Esophagus muscularis mucosa (tissue), 4 donors: ENCODE data around the gene OPN4. TPM values are rescaled to one million over a fixed set of nuclear protein-coding genes. Genes with fewer than 3 reads are reported as not detected.

ENCODE experiments used
- DNase-seq: peaks from one replicate; pipeline ENCODE4 v3.0.0-alpha.2; 2017; ENCODE audit errors: extremely low spot score
- H3K27ac ChIP-seq, 4 donors: fragments of 200-600 bp; sonication (generic); replicated peaks in 1 of 4; 1 replicate in 3 of 4; 2 replicates in 1 of 4; pipeline ENCODE4 v1.5.1; 2016 to 2019; ENCODE audit warnings: mild to moderate bottlenecking in 1 of 4
- H3K27me3 ChIP-seq, 4 donors: fragments of 200-600 bp; sonication (generic); one replicate each; pipeline versions ENCODE4 v1.5.1 to v1.6.0; 2016 to 2019
- H3K36me3 ChIP-seq, 4 donors: fragments of 200-600 bp; sonication (generic); one replicate each; pipeline ENCODE4 v1.5.1; 2016 to 2019
- H3K4me1 ChIP-seq, 4 donors: fragments of 200-600 bp; sonication (generic); one replicate each; pipeline ENCODE4 v1.5.1; 2016 to 2019
- H3K4me3 ChIP-seq, 4 donors: fragments of 200-600 bp; sonication (generic); 1 replicate in 2 of 4; 2 replicates in 2 of 4; pipeline ENCODE4 v1.5.1; 2016 to 2019; ENCODE audit warnings: mild to moderate bottlenecking in 4 of 4, moderate library complexity in 1 of 4
- H3K9me3 ChIP-seq, 4 donors: fragments of 200-600 bp; sonication (generic); 1 replicate in 3 of 4; 2 replicates in 1 of 4; pipeline ENCODE4 v1.5.1; 2016 to 2019
- EP300 ChIP-seq: sonication (generic); formaldehyde crosslinking; IDR thresholded peaks from one replicate; pipeline ENCODE4 v1.6.1; 2017; ENCODE audit warnings: antibody characterized with exemption
- POLR2A ChIP-seq: fragments of 450-650 bp; IDR thresholded peaks from one replicate; pipeline ENCODE4 v1.6.1; 2017; ENCODE audit warnings: antibody characterized with exemption, moderate library complexity, mild to moderate bottlenecking, low read depth
- POLR2AphosphoS5 ChIP-seq, 2 donors: sonication (generic); formaldehyde crosslinking; IDR thresholded peaks; one replicate each; pipeline ENCODE4 v1.6.1; 2017; ENCODE audit warnings: antibody characterized with exemption in 2 of 2
- WGBS: methylation state at CpG from one replicate; pipeline ENCODE4 v1.1.5; 2018; 5-methylcytosine and 5-hydroxymethylcytosine counted together
- intact Hi-C: fragments of 100-400 bp; cut with DNase I; formaldehyde crosslinking; loops from one replicate; pipeline ENCODE4 v1.15.1; 2023
- total RNA-seq, 4 donors: library from RNA; depleted of rRNA; stranded (reverse); fragments of >200 nt; gene quantifications; one replicate each; pipeline versions ENCODE4 v1.1.0 to v1.2.1, GENCODE V29; 2016
- TF ChIP-seq, protein P1 (sequence below), 3 experiments: fragments of 200-600 bp in 2 of 3; fragments of 450-650 bp in 1 of 3; sonication (generic) in 2 of 3; IDR thresholded peaks; one replicate each; pipeline ENCODE4 v1.5.1; 2017 to 2019; ENCODE audit warnings: antibody characterized with exemption in 3 of 3, mild to moderate bottlenecking in 2 of 3, moderate library complexity in 1 of 3

OPN4 gene
- total RNA-seq, 4 donors from 2014 or later = 0.32 TPM; not detected in 3

GRCh38 chr10:86649471-86650150, 4.7 kb upstream of the OPN4 start:
- no peak overlapping the region for H3K4me3 ChIP-seq
- no peaks in the 10 kb centered on the region for H3K27me3 ChIP-seq
- H3K36me3 ChIP-seq = no peaks in the 10 kb centered on the region
- DNase-seq = no peak
- peak overlapping the region; percentile 6 to 66 (median 25) for H3K27ac ChIP-seq
- intact Hi-C loops = no loop called here
- H3K4me1 ChIP-seq = peaks cover 17 to 42% (median 27%) of the 10 kb centered on the region in 4 donors
- 85% methylated on average over 14 of the region's 17 CpGs for WGBS
- TF ChIP-seq POLR2A = no peak
- H3K9me3 ChIP-seq = no peaks in the 10 kb centered on the region

DNA sequence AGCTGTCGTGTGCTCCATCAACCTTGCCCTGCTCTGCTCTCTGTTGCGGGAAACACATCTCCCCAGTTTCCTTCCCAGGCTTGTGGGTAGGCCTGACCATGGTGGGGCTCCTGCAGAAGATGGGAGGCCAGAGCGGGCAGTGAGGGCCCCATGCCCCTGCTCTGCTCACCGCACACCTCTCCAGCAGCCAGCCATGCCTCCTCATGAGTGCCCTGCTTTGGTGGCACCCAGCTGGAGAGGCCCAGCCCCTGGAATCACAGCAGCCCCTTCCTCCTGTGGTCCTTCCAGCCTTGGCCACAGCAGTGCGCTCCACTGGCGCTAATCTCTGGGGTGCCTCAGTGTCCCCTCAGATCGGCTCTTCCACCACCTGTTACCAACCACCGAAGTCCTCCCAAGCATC, 4.2 kb upstream of the OPN4 start:
- no peaks in the 10 kb centered on the region for H3K9me3 ChIP-seq
- no peaks in the 10 kb centered on the region for H3K36me3 ChIP-seq
- no peak overlapping the region for H3K4me3 ChIP-seq
- WGBS = 94% methylated on average over 8 of the region's 8 CpGs
- H3K4me1 ChIP-seq = peaks cover 17 to 39% (median 24%) of the 10 kb centered on the region in 4 donors
- no peak for DNase-seq
- intact Hi-C loops = no loop called here
- H3K27ac ChIP-seq = peak overlapping the region in 1 of 4 donors; percentile 38
- no peak for TF ChIP-seq POLR2AphosphoS5 (IDR thresholded peaks at IDR 0.05)
- no peak for TF ChIP-seq POLR2A
- TF ChIP-seq, protein P1, sequence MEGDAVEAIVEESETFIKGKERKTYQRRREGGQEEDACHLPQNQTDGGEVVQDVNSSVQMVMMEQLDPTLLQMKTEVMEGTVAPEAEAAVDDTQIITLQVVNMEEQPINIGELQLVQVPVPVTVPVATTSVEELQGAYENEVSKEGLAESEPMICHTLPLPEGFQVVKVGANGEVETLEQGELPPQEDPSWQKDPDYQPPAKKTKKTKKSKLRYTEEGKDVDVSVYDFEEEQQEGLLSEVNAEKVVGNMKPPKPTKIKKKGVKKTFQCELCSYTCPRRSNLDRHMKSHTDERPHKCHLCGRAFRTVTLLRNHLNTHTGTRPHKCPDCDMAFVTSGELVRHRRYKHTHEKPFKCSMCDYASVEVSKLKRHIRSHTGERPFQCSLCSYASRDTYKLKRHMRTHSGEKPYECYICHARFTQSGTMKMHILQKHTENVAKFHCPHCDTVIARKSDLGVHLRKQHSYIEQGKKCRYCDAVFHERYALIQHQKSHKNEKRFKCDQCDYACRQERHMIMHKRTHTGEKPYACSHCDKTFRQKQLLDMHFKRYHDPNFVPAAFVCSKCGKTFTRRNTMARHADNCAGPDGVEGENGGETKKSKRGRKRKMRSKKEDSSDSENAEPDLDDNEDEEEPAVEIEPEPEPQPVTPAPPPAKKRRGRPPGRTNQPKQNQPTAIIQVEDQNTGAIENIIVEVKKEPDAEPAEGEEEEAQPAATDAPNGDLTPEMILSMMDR (IDR thresholded peaks at IDR 0.05) = no peak
- no peak for TF ChIP-seq EP300
- H3K27me3 ChIP-seq = no peaks in the 10 kb centered on the region

GRCh38 chr10:86651021-86651471, 3.3 kb upstream of the OPN4 start:
- TF ChIP-seq, protein P1 (IDR thresholded peaks at IDR 0.05) = no peak
- no peak for TF ChIP-seq POLR2AphosphoS5 (IDR thresholded peaks at IDR 0.05)
- no peak for TF ChIP-seq EP300
- no peak for TF ChIP-seq POLR2A

GRCh38 chr10:86651631-86652331, 2.6 kb upstream of the OPN4 start:
- intact Hi-C loops = no loop called here
- H3K36me3 ChIP-seq = no peaks in the 10 kb centered on the region
- H3K27ac ChIP-seq = no peak overlapping the region
- H3K27me3 ChIP-seq = no peaks in the 10 kb centered on the region
- no peak for DNase-seq
- no peak for TF ChIP-seq EP300
- TF ChIP-seq, protein P1 (IDR thresholded peaks at IDR 0.05) = no peak
- no peak for TF ChIP-seq POLR2A
- no peak for TF ChIP-seq POLR2AphosphoS5 (IDR thresholded peaks at IDR 0.05)
- peaks cover 17 to 39% (median 24%) of the 10 kb centered on the region in 4 donors for H3K4me1 ChIP-seq
- 90% methylated on average over 14 of the region's 16 CpGs for WGBS
- H3K4me3 ChIP-seq = no peak overlapping the region
- H3K9me3 ChIP-seq = no peaks in the 10 kb centered on the region

More at GRCh38 chr10:86651021-86651471, 3.3 kb upstream of the OPN4 start:
- H3K27ac ChIP-seq = no peak overlapping the region
- WGBS = 96% methylated on average over 7 of the region's 8 CpGs
- H3K4me1 ChIP-seq = peaks cover 17 to 39% (median 24%) of the 10 kb centered on the region in 4 donors
- H3K4me3 ChIP-seq = no peak overlapping the region
- H3K27me3 ChIP-seq = no peaks in the 10 kb centered on the region
- intact Hi-C loops = no loop called here
- no peak for DNase-seq
- no peaks in the 10 kb centered on the region for H3K9me3 ChIP-seq
- no peaks in the 10 kb centered on the region for H3K36me3 ChIP-seq
